Measurements from ENCODE around the gene AP5B1.

The AP5B1 gene, protein sequence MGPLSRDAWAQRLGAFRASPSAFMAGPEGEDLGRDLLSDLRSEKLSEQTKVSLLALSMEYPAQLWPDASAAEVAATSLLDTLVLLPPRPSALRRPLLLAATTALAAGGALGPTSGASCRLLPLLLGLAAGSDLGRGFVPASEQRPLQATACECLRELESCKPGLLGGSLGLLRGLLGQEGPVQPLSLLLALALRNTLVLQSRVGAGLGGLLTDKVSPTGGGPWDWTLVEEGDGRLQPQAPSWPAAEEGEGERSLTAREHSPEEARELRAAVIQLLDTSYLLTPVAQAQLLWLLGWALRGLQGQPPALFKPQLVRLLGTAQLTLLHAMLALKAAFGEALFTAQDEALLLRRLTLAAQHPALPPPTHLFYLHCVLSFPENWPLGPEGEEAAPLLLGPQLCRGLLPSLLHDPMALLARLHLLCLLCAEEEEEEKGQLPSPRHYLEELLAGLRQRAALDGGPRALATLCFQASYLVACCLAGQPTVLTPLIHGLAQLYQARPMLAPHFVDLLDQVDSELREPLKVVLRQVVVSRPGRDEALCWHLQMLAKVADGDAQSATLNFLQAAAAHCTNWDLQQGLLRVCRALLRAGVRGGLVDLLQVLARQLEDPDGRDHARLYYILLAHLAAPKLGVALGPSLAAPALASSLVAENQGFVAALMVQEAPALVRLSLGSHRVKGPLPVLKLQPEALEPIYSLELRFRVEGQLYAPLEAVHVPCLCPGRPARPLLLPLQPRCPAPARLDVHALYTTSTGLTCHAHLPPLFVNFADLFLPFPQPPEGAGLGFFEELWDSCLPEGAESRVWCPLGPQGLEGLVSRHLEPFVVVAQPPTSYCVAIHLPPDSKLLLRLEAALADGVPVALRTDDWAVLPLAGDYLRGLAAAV

DNA sequence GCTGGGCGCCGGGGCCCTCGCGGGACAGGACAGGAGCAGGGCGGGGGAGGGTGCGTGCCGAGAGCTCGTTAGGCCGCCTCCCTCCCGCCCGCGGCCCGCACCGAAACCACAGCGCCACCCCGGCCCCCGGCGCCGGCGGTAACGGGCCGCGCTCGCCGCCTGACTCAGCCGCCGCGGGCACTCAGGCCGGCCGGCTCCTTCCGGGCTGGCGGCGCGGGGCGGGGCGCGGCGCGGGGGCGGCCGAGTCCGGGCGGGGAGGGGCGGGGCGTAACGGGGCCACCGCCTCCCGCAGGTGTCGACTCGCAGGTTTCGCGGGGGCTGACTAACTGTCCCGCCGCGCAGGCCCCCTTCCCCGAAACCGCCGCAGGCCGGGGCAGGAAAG lies at the start of gene AP5B1:
AP5B1 (minus strand) TSS at position 207 of the 382 bp plus-strand sequence. CDS start 385 bp downstream, outside the sequence.
- peak; percentile 47 to 59 for DNase-seq (ENCODE audit: low read depth in 1 of 2, low spot score in 1 of 2)

DNA sequence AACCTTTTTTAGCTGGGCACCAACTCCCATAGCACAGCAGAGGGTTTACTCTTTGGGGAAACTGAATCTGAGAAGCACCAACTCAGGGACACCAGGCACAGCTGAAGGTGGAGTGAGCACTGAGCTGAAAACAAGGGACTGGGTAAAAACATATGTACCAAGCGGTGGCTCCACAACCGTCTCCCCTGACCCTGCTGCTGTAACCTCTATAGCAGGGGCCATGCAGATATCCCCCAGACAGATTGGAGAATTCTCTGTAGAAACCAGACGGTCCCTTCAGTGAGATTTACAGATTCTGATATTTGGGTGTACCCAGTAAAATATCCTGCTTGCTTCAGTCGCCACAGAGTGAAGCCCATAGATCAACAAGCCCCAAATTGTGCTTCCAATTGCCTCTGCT lies 48.7 kb upstream of the AP5B1 start:
- DNase-seq (ENCODE audit: low read depth in 1 of 2, low spot score in 1 of 2) = no peak

DNA sequence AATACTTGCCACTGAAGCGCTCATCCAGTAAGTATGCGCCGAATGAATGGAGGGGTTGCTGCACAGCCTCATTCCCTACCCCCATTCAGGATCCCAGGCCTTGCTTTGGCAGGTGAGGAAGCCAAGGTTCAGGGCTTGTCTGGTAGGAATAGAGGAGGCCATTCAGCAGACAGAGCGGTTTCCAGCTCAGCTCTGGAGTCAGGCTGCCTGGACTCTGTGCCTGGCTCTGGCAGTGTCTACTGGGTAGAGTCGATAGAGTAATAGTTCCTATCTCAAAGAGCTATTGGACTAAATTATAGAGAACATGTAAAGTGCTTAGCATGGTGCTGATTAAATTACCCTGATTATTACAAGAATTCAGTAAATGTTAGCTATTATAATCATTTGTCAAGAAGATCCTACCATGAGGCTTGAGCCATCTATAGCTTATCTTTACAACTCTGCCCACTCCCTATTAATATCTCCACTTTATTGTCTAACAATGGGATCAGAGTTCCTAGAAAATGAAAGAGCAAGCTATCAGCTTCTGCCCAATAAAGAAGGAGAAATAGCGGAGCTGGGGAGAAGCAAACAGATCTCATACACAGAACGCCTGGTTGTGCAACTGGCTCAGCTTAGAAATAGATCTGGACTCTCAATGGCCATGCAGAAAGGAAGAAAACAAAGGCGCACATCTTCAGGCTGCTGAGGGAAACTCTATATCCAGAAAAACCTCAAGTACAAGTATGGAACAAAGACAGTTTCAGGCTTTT lies 46.4 kb upstream of the AP5B1 start:
- no peak for DNase-seq (ENCODE audit: low read depth in 1 of 2, low spot score in 1 of 2)

DNA sequence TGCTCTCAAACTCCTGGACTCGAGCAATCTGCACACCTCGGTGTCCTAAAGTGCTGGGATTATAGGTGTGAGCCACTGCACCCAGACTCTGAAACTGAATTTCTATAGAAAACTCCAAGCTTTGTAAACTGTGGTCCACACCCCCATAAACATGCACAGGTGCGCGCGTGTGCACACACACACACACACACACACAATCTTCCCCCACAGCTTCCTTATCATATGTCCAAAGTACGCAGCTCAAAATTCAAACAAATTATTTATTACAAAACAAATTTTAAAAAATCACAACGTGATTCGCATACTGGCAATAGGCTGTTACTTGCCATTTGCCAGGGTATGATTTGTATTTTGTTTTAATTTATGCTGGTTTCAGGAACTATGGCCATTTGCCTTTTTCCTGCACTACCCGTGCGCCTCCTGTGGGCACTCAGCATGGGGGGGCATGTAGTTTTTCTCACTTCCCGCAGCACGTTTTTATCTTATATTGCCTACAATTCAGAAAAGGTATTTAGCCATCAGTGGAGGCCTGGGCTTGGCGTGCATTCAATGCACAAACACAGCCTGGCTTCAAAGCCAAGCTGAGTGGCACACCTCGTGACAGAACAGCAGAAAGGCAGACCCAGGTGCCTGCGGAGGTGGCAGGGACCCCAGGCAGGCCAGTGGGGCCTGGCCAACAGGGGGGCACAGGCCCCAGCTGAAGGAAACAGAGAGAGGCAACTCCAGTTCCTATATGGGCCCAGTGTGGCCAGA lies 42.2 kb upstream of the AP5B1 start:
- no peak for DNase-seq (ENCODE audit: low read depth in 1 of 2, low spot score in 1 of 2)

DNA sequence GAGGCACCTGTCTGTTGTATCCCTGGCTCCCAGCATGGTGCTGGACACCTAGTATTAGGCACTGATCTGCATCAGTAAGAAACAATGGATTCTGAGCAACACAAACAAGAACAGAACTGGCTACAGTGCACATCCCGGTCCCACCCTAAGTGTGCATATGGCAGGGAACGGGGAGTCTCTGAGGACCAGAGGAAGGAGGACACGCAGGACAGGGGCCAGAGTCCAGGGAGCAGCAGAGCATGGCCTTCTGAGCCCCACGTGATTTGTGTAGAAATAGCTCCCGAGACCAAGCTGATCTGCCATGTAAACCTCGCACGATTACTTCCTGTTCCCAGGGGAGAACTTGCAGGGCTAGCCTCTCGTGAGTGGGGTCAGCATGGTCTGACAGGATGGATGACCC lies 40.3 kb upstream of the AP5B1 start:
- no peak for DNase-seq (ENCODE audit: low read depth in 1 of 2, low spot score in 1 of 2)

DNA sequence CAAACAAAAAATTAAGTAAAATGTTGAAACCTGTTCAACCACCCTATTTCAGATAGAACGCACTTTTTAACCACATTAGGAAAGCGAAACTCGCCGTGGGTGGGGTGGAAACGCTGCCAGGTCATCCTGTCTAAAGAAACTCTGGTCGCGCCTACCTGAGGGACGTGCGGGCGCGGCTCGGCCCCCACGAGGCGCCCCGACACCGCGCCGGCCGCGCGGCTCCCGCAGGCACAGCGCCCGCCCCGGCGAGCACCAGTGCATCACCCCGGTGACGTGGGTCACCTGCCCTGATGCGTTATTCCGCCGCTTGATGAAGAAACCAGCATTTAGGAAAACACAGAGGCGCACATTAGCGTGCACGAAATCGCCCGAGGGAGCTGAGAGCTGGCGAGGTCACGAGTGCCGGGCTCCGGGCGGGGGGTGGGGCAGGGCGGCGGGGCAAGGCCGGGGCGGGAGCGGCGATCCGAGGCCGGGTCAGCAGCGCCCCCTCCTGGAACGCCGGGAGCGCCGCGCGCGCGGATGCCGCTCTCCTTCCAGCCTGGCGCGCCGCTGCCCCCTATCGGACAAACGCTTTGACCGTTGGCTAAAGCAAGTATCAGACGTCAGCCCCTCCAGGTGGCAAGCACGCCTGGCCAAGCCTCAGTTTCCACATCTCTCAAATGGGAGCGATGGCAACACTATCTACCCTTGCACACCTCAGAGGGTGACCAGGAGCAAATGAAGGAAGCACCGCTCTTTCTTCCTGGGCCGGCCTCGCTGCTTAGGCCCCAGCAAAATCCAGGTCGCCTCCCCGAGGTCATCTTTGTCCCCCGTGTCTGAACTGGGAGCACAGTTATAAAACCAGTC lies 37.3 kb upstream of the AP5B1 start:
- peak; percentile 90 to 91 for DNase-seq (ENCODE audit: low read depth in 1 of 2, low spot score in 1 of 2)

DNA sequence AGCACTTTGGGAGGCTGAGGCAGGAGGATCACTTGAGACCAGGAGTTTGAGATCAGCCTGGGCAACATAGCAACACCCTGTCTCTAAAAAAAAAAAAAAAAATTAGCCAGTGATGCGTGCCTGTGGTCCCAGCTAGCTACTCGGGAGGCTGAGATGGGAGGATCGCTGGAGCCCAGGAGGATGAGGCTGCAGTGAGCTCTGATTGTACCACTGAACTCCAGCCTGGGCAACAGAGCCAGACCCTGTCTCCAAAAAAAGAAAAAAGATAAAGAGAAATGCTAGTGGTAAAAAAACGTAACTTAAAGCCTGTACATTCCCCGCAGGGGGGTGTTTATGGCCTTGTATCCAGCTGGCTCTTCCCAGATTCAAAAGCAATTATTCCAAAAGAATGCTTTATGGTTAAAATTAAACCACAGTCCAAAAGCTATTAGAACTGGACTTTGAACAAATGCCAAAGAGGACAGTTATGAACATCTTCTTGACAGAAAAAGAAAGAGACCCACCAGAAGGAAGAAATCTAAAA lies 36.6 kb upstream of the AP5B1 start:
- no peak for DNase-seq (ENCODE audit: low read depth in 1 of 2, low spot score in 1 of 2)

DNA sequence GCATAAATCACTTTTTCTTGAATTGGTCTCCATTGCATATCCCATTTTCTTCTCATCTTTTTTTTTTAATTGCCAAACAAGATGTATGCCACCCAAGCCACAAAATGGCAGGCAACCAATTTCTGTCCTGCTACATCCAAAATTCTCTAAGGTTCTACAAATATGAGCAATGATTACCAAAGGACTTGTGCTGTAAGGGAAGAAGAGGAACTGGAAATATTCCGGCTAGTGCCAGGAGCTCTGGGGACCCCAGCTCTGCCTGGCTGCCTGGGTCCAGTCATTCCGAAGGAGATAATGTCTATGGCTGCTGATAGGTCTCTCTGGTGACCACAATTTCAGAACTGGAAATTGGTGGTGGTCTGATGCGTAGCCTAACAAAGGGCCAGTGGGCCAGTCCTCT lies 35.9 kb upstream of the AP5B1 start:
- DNase-seq (ENCODE audit: low read depth in 1 of 2, low spot score in 1 of 2) = no peak

DNA sequence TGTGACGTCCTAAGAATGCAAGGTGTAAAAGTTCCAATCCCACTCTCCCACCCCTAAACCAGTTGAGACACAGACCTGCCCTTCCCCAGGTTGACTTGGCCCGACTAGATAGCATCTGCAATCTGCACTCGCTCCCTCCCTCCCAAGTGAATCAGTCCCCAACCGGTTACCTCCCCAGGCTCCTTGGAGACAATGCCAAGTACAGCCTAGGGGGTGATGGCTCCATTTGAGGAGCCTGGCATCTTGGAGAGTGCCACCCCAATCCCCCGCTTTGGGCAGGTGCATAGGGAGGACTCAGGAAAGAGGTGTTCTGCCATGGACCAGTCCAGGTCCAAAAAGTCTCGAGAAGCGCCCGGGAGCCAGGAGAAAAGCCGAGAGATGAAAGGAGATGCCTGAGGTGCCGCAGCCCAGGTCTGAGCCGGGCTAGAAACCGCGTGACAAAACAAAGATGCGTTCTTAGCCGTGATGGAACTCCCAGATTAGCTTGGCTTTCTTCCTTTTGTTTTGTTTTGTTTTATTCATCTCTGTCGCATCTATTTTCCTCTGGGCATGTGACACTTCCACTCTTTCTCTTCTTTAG lies 34.3 kb upstream of the AP5B1 start:
- DNase-seq (ENCODE audit: low read depth in 1 of 2, low spot score in 1 of 2) = no peak

DNA sequence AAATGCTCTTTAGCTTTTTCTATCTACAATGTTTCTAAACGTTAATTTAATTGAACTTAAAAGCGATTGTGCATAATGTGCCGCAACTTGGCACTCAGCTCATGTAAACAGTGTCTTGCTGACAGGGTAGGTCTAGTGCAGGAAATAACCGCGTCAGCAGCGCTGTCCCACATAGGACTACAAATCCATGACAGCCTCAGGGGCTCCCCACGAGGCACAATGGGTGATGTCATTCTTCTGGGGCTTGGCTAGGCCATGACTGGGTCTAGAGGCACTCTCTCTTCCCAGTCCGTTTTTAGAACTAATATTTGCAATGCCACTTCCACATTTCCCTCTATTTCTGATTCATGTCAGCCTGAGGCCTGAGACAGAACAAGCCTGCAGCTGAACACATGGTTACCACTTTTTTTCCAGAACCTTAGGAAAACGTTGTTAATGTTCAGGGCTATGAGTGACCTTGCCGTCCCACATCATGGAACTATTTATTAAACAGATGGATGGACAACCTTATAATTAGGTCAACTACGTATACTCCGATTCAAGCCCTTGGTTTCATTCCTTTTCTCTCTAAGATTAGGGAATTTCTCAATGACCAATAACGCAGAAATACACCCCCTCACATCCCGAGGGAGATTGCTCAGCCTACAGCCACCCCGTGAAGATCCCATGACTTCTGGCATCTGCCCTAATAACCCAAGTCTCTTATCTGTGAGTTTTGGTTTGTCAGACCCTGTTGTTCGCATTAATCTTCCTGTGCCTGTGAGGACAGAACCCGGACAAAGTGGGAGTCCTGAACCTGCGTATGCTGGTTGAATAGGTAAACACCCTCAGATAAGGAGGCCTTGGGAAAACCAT lies 33.6 kb upstream of the AP5B1 start:
- DNase-seq (ENCODE audit: low read depth in 1 of 2, low spot score in 1 of 2) = no peak

DNA sequence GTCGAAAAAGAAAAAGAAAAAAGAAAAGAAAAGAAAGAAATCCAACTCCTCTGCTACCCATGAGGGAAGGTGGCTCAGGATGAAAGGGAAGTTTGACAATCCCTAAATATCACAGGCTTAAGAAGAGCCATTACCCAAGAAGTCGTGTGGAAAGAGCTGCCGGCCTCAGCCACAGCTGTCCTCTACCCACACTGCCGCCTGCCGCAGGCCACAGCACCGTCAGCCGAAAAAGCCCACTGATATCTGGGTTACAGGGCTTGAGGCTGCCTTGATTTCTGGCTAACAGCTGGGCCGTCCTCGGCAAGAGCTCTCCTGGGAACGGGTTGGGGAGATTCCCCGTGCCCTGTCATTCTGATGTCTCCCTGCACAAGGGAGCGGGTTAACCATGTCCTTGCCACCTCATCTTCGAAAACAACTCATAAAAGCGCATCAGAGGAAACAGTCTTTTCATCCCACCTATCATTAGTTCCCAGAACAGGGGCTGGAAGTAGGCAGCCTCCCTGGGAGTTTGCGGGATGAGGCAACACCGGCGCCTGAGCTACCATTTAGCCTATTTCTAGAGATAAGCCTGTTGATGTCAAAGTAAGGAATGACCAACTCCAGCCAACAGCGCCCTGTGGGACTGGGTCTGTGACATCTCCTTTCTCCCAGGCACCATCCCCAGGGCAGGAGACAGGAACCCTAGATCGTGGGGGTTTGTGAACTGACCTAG lies 31.1 kb upstream of the AP5B1 start:
- DNase-seq (ENCODE audit: low read depth in 1 of 2, low spot score in 1 of 2) = no peak

DNA sequence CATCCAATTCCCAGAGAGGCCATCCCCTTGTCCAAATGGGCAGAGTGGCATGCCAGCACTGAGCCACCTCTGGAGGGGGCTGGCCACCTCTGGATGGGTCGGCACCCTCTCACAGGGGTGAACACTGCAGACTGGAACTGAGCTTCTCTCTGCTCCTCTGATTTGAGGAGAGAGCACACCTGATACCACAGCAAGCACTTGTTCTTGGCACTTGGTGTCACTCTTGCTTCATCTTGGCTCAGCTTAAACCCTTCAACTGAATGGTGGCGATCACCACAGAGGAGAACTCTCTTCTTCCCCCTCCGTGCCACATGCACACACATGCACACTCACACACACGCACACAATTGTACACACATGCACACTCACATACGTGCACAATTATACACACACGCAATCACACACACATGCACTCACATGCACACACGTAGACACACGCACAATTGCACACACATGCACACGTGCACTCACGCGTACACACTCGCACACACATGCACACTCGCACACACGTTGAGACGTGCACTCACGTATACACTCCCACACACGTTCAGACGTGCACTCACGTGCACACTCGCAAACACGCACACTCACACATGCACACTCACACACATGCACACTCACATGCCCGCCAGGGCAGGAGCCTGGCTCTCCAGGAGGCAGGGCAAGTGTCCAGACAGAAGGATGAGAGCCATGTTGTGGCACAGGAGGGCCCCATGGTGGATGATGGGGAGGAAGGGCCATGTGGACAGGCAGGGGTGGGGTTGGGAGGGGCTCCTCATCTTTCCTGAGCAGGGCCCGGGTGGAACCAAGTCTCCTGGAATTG lies 29.5 kb upstream of the AP5B1 start:
- DNase-seq (ENCODE audit: low read depth in 1 of 2, low spot score in 1 of 2) = no peak

DNA sequence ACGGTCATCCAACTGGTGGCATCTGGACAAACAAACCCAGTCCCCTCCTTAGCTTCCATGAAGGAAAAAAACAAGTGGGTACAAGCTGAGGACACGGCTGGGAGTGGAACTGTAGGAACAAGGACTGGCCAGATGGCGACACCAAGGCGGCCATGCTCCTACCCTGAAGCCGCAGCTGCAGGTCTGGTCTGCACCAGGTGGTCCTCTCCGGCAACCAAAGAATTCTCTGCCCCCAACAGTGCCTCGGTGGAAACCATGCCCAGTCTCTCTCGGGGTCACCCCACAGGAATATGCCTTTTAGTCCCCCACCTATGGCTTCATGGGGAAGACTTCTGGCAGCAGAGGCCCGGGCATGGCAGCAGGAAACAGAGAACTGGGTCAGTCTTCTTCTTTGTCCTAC lies 28.7 kb upstream of the AP5B1 start:
- DNase-seq (ENCODE audit: low read depth in 1 of 2, low spot score in 1 of 2) = no peak

DNA sequence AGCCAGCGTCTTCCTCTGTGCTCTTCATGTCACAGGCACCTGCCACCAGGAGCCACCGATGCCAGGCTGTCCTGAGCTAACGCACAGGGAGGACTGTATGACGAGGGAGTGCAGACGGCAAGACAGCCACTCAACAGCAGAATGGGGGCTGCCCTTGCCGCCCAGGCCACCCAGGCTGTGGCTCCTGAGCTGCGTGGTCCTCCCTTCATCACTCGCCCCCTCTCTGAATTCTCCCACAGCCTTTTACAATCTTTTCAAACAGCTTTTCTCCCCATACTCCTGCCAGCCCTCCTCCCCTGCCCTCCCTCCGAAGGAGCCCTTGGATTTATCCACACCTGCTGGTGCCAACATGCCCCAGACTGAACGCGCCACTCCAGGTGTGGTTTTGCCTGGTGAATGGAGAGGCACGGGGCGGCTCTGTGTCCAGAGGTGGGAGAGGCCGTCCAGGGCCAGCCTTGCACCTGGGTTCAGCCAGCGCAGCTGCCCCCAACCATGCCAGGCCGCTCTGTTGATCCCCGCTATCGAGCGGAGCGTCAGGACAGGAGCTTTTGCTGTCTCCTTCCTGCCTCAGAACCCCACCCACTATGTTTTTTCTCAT lies 28.1 kb upstream of the AP5B1 start:
- no peak for DNase-seq (ENCODE audit: low read depth in 1 of 2, low spot score in 1 of 2)

DNA sequence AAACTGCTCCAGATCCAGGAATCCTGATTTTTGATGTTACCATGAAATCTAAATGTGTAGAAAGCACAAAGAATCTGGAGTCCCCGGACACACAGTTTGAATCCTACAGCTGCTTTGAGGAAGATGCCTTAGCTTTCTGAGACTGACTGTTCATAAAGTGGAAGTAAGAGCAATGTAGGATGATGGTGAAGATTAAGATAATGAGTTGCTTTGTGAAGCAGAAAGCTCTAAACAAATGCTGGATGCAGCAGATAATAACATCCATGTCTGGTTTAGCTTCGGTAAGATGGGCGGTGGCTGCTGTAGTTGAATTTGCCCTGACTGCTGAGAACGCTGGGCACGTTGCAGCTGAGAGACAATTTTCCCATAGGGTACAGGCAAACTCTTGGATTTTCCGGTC lies 26.2 kb upstream of the AP5B1 start:
- no peak for DNase-seq (ENCODE audit: low read depth in 1 of 2, low spot score in 1 of 2)

DNA sequence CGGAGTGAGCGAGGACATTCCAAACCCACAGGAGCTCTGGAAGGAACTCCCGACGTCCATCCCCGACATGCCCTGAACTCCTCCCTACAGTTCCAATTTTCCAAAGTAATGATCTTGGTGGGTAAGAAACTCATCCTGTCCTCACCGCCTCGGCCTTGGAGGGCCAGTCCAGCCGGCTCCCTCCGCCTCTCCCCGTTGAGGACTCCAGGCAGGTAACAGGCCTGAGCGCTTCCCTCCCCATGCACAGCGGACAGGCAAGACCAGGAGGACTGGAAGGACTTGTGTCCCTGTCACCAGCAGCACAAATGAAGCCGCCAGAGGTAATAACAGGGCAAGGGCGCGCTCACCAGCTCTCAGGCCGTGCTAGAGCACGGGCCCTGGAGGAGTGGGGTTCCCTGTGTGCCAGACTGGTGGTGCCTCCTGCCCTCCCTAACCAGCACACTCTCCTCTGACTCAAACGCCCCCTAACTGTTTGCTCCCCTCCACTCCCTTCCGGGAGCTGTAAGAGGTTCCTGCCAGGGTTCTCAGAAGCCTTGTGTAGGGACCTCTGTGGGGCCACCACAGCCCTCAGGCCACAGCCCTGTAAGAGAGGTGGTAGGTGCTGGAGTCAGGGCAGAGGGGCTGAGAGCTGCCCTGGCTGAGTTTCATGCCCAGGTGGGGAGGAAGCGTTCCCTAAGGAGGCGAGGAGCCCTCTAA lies 23.2 kb upstream of the AP5B1 start:
- no peak for DNase-seq (ENCODE audit: low read depth in 1 of 2, low spot score in 1 of 2)

Data from activated CD4-positive, alpha-beta T cell treated with anti-CD3 and anti-CD28 coated beads, Interleukin-2, amount 50 U/mL, for 24 hours (primary cell).